Measurements from ENCODE around the gene ZIM2.
"Not testable (repeated sequence)": the region's sequence is repeated elsewhere in the genome, so short reads cannot be mapped to it uniquely, and the experiment has no call there.

The ZIM2 gene

GRCh38 chr19:56874530-56874929, 34.0 kb upstream of the ZIM2 start:
- no peak overlapping the region for H3K4me3 ChIP-seq (replicated peaks; ENCODE audit: low read depth, low read length)
- DNase-seq (ENCODE audit: low read depth): no peak
- no peak for TF ChIP-seq CTCF (IDR thresholded peaks at IDR 0.05; ENCODE audit: low read length, missing control alignments)

GRCh38 chr19:56873493-56873892, 33.0 kb upstream of the ZIM2 start:
- no peak for TF ChIP-seq CTCF (IDR thresholded peaks at IDR 0.05; ENCODE audit: low read length, missing control alignments)
- H3K4me3 ChIP-seq (replicated peaks; ENCODE audit: low read depth, low read length): no peak overlapping the region
- no peak for DNase-seq (ENCODE audit: low read depth)

GRCh38 chr19:56869886-56870285, 29.4 kb upstream of the ZIM2 start:
- no peak overlapping the region for H3K4me3 ChIP-seq (replicated peaks; ENCODE audit: low read depth, low read length)
- TF ChIP-seq CTCF (IDR thresholded peaks at IDR 0.05; ENCODE audit: low read length, missing control alignments): no peak
- no peak for DNase-seq (ENCODE audit: low read depth)

GRCh38 chr19:56868446-56868845, 27.9 kb upstream of the ZIM2 start:
- TF ChIP-seq CTCF (IDR thresholded peaks at IDR 0.05; ENCODE audit: low read length, missing control alignments): no peak
- H3K4me3 ChIP-seq (replicated peaks; ENCODE audit: low read depth, low read length): no peak overlapping the region
- no peak for DNase-seq (ENCODE audit: low read depth)

- no peak overlapping the region for H3K4me3 ChIP-seq (replicated peaks; ENCODE audit: low read depth, low read length)
- DNase-seq (ENCODE audit: low read depth): no peak
- TF ChIP-seq CTCF (IDR thresholded peaks at IDR 0.05; ENCODE audit: low read length, missing control alignments): no peak
Observed at GRCh38 chr19:56866538-56866937, 26.0 kb upstream of the ZIM2 start.

- TF ChIP-seq CTCF (IDR thresholded peaks at IDR 0.05; ENCODE audit: low read length, missing control alignments): no peak
- no peak for DNase-seq (ENCODE audit: low read depth)
- no peak overlapping the region for H3K4me3 ChIP-seq (replicated peaks; ENCODE audit: low read depth, low read length)
Observed at GRCh38 chr19:56864443-56865125, 24.1 kb upstream of the ZIM2 start.

GRCh38 chr19:56862741-56863140, 22.2 kb upstream of the ZIM2 start:
- TF ChIP-seq CTCF (IDR thresholded peaks at IDR 0.05; ENCODE audit: low read length, missing control alignments): no peak
- no peak overlapping the region for H3K4me3 ChIP-seq (replicated peaks; ENCODE audit: low read depth, low read length)
- no peak for DNase-seq (ENCODE audit: low read depth)

GRCh38 chr19:56860409-56860808, 19.9 kb upstream of the ZIM2 start:
- not testable (repeated sequence) for H3K4me3 ChIP-seq (replicated peaks; ENCODE audit: low read depth, low read length); DNase-seq (ENCODE audit: low read depth)

Measured in fibroblast of pulmonary artery (primary cell).